ENCODE data around the gene MRPS24. TPM values are rescaled to one million over a fixed set of nuclear protein-coding genes. Genes with fewer than 3 reads are reported as not detected.
A peak's percentile ranks its signal among the peaks of the same experiment; 100 is the strongest.
"Not testable (repeated sequence)": the region's sequence is repeated elsewhere in the genome, so short reads cannot be mapped to it uniquely, and the experiment has no call there.

Gene MRPS24
- total RNA-seq, 2 donors from 2014 or later: 50.6 to 71.8 TPM

DNA sequence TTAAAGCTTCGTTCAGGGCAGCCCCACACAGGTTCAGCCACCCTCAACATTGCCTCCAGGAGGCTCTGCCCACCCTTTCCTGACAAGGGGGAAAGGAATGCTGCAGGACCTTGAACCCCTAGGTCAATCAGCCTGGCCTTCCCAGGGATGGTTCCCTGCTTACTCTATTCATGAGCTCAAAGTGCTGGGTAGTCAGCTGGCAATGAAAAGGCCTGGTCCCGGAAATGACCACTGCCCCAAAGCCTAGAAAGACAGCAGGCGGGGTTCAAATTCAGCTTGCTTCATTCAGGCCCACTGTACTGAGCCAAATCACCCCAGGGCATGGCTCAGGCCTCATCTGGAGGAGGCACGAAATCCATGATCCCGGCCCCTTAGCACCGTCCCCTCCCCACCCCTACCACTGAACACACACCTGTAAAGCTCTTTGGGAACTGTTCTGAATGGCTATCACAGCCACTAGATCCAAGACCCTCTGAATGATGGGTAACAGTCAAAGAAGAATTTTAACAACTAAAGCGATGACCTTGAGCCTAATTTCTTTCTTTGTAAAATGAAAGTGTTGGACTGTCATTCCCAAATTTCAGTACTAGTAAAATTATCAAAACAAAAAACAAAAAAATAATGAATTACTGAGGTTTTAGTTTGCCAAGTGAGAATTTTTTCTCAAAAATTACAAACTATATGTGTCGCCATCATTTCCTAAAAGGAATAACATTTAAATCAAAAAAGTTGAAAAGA is 36.1 kb upstream of the MRPS24 start:
- no peaks in the 10 kb centered on the region for H3K36me3 ChIP-seq
- ATAC-seq (ENCODE audit: insufficient number of reproducible peaks, low FRiP score, low read depth): no peak
- peak overlapping the region; percentile 86 for H3K4me3 ChIP-seq
- TF ChIP-seq, protein P1, sequence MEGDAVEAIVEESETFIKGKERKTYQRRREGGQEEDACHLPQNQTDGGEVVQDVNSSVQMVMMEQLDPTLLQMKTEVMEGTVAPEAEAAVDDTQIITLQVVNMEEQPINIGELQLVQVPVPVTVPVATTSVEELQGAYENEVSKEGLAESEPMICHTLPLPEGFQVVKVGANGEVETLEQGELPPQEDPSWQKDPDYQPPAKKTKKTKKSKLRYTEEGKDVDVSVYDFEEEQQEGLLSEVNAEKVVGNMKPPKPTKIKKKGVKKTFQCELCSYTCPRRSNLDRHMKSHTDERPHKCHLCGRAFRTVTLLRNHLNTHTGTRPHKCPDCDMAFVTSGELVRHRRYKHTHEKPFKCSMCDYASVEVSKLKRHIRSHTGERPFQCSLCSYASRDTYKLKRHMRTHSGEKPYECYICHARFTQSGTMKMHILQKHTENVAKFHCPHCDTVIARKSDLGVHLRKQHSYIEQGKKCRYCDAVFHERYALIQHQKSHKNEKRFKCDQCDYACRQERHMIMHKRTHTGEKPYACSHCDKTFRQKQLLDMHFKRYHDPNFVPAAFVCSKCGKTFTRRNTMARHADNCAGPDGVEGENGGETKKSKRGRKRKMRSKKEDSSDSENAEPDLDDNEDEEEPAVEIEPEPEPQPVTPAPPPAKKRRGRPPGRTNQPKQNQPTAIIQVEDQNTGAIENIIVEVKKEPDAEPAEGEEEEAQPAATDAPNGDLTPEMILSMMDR (IDR thresholded peaks at IDR 0.05): no peak
- no peak for DNase-seq (ENCODE audit: low spot score)
- peak overlapping the region; percentile 66 to 75 for H3K27ac ChIP-seq
- no peaks in the 10 kb centered on the region for H3K9me3 ChIP-seq
- H3K4me1 ChIP-seq (ENCODE audit: control insufficient read depth in 1 of 2, low read depth in 2 of 2): peaks cover 16 to 42% of the 10 kb centered on the region in 2 donors
- H3K27me3 ChIP-seq (replicated peaks; ENCODE audit: insufficient read depth): no peaks in the 10 kb centered on the region

DNA sequence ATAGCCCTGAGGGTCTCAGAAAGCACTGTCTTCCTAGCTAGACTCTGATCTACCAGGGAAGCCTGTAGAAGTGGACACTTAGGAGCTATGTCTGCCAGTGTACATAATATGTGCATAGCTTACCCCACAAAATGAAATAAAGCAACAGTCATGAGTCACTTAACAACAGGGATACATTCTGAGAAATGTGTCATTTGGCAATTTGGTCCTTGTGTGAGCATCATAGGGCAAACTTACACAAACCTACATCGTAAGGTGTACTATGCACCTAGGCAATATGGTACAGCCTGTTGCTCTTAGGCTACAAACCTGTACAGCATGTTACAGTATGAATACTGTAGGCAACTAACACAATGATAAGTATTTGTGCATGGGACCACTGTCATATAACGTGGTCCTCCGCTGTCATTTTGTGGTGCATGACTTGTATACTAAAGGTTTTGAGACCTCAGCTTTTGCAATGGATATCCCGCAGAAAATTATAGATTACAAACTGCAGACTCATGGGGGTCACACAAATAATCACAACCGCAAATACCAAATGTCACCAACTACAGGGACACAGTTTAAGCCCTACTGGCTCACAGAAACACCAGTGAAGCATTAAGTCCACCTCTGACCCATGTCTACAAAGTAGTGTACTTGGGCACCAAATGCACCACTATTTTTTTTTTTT is 35.4 kb upstream of the MRPS24 start:
- ATAC-seq (ENCODE audit: insufficient number of reproducible peaks, low FRiP score, low read depth) (no peak), DNase-seq (ENCODE audit: low spot score) (no peak)
- Histone ChIP-seq H3K9me3 (no peaks in the 10 kb centered on the region), H3K36me3 (no peaks in the 10 kb centered on the region), H3K27me3 (replicated peaks; ENCODE audit: insufficient read depth) (no peaks in the 10 kb centered on the region), H3K4me1 (ENCODE audit: control insufficient read depth in 1 of 2, low read depth in 2 of 2) (peaks cover 16 to 42% of the 10 kb centered on the region in 2 donors), H3K4me3 (peak overlapping the region; percentile 86), H3K27ac (peak overlapping the region; percentile 66 to 75)
- TF ChIP-seq, protein P1 (IDR thresholded peaks at IDR 0.05): no peak

DNA sequence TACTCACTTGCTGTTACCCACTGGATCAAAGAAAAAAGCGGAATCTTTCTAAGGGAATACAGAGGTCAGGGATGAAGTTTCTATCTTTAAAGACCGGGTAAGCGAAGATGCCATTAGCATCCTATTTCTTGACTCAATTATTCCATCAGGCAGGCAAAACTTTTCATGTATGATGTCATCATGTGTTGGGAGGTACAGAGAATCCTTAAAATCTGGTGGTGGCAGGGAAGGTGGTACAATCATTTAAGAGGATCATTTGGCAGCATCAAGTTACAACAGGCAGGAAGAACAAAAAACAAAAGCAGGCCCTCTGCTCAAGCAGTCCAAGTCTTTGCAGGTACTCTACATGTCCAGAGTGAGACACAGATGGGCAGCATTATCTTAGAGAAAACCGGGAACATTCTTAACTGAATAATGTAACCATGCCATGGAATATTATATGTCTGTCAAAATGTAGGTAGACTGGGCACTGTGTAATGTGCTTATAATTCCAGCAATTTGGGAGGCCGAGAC is 33.3 kb upstream of the MRPS24 start:
- ATAC-seq (ENCODE audit: insufficient number of reproducible peaks, low FRiP score, low read depth) (no peak), DNase-seq (ENCODE audit: low spot score) (no peak)
- Histone ChIP-seq H3K4me1 (ENCODE audit: control insufficient read depth in 1 of 2, low read depth in 2 of 2) (peaks cover 16 to 42% of the 10 kb centered on the region in 2 donors), H3K27ac (no peak overlapping the region), H3K27me3 (replicated peaks; ENCODE audit: insufficient read depth) (no peaks in the 10 kb centered on the region), H3K9me3 (no peaks in the 10 kb centered on the region), H3K36me3 (no peaks in the 10 kb centered on the region), H3K4me3 (no peak overlapping the region)
- TF ChIP-seq, protein P1 (IDR thresholded peaks at IDR 0.05): no peak

DNA sequence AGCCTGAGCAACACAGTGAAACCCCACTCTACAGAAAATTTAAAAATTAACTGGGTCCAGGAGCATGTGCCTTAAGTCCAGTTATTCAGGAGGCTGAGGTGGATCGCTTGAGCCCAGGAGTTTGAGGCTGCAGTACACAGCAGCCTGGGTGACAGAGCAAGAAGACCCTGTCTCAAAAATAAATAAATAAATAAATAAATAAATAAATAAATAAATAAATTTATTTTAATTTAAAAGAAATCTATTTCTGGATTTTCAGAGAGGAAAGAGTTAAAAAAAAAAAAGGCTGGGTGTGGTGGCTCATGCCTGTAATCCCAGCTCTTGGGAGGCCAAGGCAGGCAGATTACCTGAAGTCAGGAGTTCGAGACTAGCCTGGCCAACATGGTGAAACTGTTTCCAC is 29.3 kb upstream of the MRPS24 start:
- H3K9me3 ChIP-seq; H3K4me3 ChIP-seq; H3K27me3 ChIP-seq (replicated peaks; ENCODE audit: insufficient read depth); H3K36me3 ChIP-seq; DNase-seq (ENCODE audit: low spot score); H3K27ac ChIP-seq; ATAC-seq (ENCODE audit: insufficient number of reproducible peaks, low FRiP score, low read depth): not testable (repeated sequence)
- H3K4me1 ChIP-seq (ENCODE audit: control insufficient read depth in 1 of 2, low read depth in 2 of 2): peaks cover 3 to 22% of the 10 kb centered on the region in 2 donors

DNA sequence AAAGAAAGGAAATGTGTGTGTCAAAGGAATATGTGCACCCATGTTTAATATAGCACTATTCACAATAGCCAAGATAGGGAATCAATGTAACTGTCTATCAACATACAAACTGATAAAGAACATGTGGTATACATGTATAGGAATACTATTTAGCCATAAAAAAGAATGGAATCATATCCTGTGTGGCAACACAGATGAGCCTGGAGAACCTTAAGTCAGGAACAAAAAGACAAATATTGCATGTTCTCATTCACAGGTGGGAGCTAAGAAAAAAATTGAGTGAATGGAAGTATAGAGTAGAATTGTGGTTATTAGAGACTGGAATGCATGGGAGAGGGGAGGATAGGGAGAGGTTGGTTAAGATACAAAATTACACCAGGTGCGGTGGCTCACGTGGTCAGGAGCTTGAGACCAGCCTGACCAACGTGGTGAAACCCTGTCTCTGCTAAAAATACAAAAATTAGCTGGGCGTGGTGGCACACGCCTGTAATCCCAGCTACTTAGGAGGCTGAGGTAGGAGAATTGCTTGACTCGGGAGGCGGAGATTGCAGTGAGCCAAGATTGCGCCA is 26.6 kb upstream of the MRPS24 start:
- TF ChIP-seq, protein P1 (IDR thresholded peaks at IDR 0.05): no peak
- H3K4me1 ChIP-seq (ENCODE audit: control insufficient read depth in 1 of 2, low read depth in 2 of 2): peaks cover 5 to 22% of the 10 kb centered on the region in 2 donors
- DNase-seq (ENCODE audit: low spot score) (no peak), ATAC-seq (ENCODE audit: insufficient number of reproducible peaks, low FRiP score, low read depth) (no peak)
- H3K36me3 ChIP-seq: no peaks in the 10 kb centered on the region
- no peak overlapping the region for H3K27ac ChIP-seq
- no peaks in the 10 kb centered on the region for H3K27me3 ChIP-seq (replicated peaks; ENCODE audit: insufficient read depth)
- no peaks in the 10 kb centered on the region for H3K9me3 ChIP-seq
- no peak overlapping the region for H3K4me3 ChIP-seq

Data from thoracic aorta (tissue), 2 donors.